GM12875 (cell line): ENCODE results near the gene ZFP28.

ENCODE experiments used
- H3K4me3 ChIP-seq: one replicate; pipeline ENCODE4 v1.5.1; 2011; ENCODE audit warnings: low read depth, low read length, control low read depth
- CTCF ChIP-seq: IDR thresholded peaks from 2 replicates; pipeline ENCODE4 v1.5.1; 2011; ENCODE audit warnings: low read depth, mild to moderate bottlenecking, control low read depth, inconsistent platforms, low read length, moderate library complexity, borderline replicate concordance; ENCODE audit not compliant: insufficient read depth

The ZFP28 gene

DNA sequence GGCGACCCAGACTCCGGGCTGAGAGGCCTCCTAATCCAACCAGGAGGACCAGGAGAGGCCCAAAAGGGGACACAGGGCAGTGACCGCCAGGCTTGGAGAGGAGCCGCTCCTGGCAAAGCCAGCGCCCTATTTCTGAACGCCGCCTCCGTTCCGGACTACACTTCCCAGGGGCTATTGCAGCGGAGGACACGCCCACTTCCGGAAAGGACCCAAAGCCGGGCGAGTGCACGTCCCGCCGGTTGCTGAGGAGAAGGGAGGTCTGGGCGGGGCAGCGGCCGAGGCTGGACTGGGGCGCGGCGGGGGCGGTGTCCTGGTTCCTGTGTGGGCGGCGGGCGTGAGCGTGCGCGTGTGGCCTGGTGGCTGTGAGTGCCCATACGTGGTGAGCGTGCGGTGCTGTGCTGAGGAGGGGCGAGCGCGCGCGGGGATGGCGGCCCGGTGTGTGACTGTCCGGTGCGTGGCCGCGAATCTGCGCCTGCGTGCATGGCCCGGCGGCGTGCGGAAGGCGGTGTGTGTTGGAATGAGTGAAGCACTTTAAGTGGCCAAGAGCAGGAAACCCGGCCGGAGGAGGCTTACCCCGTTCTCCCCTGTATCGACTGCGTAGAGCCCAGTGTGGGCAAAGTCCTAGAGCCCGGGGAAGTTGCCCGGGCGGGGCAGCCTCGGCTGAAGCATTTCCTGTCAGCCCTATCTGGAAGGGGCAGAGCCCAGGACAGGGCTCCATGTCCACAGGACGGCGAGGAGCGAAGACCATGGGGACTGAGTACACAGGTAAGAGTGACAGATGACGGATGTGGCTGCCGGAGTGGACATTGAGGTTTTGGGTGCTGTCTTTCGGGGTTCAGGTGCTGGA, 28.7 kb downstream of the ZFP28 start, which contains the start of gene ZNF470:
Gene ZNF470, plus strand, starts transcription at position 195 of the 847 bp plus-strand sequence. CDS start 2,844 bp downstream, outside the sequence.
- no peak for TF ChIP-seq CTCF
- H3K4me3 ChIP-seq = no peak within 1 kb of the TSS

DNA sequence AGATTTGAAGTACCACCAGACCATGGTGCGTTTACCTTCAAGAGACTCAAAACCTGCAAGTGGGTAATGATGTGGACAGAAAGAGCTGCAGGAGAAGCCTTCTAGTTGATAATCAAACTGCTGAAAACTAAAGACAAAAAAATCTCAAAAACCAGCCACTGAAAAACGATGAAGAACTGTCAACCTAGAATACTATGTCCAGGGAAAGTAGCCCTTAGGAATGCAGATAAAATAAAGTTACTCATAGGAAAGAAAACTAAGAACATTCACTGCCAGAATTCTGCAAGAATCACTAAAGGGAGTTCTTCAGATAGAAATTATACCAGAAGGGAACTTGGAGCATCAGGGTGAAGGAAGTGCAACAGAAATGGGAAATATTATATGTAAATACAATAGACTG, 33.8 kb downstream of the ZFP28 start:
- H3K4me3 ChIP-seq = no peak overlapping the region
- TF ChIP-seq CTCF = no peak

DNA sequence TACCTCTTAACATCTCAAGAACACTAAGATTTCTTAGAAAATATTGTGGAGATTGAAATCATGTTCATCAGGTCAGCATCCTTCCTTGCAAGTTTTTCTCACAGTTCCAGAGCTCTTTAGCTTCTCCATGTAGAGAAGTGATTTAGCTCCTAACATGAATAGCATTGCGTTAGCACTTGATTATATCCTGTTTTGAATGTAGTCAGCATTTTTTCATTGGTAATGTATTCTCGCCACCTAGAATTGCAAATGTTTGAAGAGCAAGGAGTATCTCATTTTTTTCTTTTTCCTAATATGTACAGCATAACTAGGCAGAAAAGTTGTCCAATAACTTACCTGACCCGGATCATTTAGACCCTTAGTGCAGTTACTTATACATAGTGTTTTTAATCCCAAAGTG, 35.2 kb downstream of the ZFP28 start:
- H3K4me3 ChIP-seq = no peak overlapping the region
- TF ChIP-seq CTCF = no peak

DNA sequence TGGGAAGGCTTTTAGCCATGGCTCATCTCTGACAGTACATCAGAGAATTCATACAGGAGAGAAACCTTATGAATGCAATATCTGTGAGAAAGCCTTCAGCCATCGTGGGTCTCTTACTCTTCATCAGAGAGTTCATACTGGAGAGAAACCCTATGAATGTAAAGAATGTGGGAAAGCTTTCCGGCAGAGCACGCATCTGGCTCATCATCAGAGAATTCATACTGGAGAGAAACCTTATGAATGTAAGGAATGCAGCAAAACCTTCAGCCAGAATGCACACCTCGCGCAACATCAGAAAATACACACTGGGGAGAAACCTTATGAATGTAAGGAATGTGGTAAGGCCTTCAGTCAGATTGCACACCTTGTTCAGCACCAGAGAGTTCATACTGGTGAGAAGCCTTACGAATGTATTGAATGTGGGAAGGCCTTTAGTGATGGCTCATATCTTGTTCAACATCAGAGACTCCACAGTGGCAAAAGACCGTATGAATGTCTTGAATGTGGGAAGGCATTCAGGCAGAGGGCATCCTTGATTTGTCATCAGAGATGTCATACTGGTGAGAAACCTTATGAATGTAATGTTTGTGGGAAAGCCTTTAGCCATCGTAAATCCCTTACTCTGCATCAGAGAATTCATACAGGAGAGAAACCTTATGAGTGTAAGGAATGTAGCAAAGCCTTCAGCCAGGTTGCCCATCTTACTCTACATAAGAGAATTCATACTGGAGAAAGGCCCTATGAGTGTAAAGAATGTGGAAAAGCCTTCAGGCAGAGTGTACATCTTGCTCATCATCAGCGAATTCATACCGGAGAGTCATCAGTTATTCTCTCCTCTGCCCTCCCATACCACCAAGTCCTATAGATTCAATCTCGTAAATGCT, 39.2 kb downstream of the ZFP28 start:
- TF ChIP-seq CTCF = no peak

DNA sequence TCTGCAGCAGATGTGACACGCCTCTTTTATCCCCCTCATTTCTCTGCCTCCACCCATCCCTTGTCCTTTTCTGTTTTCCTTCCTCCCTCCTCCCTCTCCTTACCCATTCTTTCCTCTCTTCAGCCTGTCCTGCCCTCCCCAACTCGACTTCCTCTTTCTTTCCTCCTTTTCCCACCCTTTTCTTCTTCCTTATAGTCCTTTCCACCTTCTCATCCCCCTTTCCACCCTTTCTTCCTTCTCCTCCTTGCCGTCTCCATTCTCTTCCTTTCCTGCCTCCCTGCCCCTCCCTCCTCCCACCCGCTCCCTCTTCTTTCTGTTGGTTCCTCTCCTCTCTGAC, 55.7 kb downstream of the ZFP28 start:
- no peak overlapping the region for H3K4me3 ChIP-seq

More for the DNA sequence above, 39.2 kb downstream of the ZFP28 start:
- no peak overlapping the region for H3K4me3 ChIP-seq

More for the DNA sequence above, 55.7 kb downstream of the ZFP28 start:
- no peak for TF ChIP-seq CTCF
